NCI-H146 treated with DMSO at 0.1 percent for 48 hours (cell line): ENCODE measurements around the gene SLC2A1.

Source experiments
- DNase-seq: peaks from one replicate; lab custom pipeline; 2025; ENCODE audit not compliant: unreplicated experiment; lab: John Stamatoyannopoulos, UW

The SLC2A1 gene

GRCh38 chr1:42979896-42980800, 21.5 kb upstream of the SLC2A1 start:
- peak; percentile 7 for DNase-seq

- DNase-seq: no peak
Observed at GRCh38 chr1:42979036-42979430, 20.4 kb upstream of the SLC2A1 start.

- no peak for DNase-seq
Observed at GRCh38 chr1:42978317-42979035, 19.8 kb upstream of the SLC2A1 start.

- no peak for DNase-seq
Observed at GRCh38 chr1:42977653-42978052, 19.0 kb upstream of the SLC2A1 start.

- no peak for DNase-seq
Observed at GRCh38 chr1:42975561-42976225, 17.0 kb upstream of the SLC2A1 start.

GRCh38 chr1:42974767-42975437, 16.2 kb upstream of the SLC2A1 start:
- DNase-seq: no peak

- no peak for DNase-seq
Observed at GRCh38 chr1:42973799-42974198, 15.1 kb upstream of the SLC2A1 start.

- DNase-seq: no peak
Observed at GRCh38 chr1:42973286-42973685, 14.6 kb upstream of the SLC2A1 start.

GRCh38 chr1:42971841-42972291, 13.2 kb upstream of the SLC2A1 start:
- DNase-seq: no peak

GRCh38 chr1:42970143-42970542, 11.5 kb upstream of the SLC2A1 start:
- DNase-seq: no peak

GRCh38 chr1:42968654-42969053, 10.0 kb upstream of the SLC2A1 start:
- no peak for DNase-seq

- DNase-seq: peak; percentile 54
Observed at GRCh38 chr1:42966688-42967612, 8.3 kb upstream of the SLC2A1 start.

- DNase-seq: no peak
Observed at GRCh38 chr1:42965378-42965777, 6.7 kb upstream of the SLC2A1 start.

- no peak for DNase-seq
Observed at GRCh38 chr1:42964044-42964812, 5.6 kb upstream of the SLC2A1 start.

GRCh38 chr1:42963378-42964043, 4.8 kb upstream of the SLC2A1 start:
- DNase-seq: peak; percentile 43

GRCh38 chr1:42962641-42963377, 4.1 kb upstream of the SLC2A1 start:
- peak; percentile 73 for DNase-seq

- no peak for DNase-seq
Observed at GRCh38 chr1:42961312-42962091, 2.8 kb upstream of the SLC2A1 start.
